Measurements from ENCODE around the gene MRPS22. TPM values are rescaled to one million over a fixed set of nuclear protein-coding genes. Genes with fewer than 3 reads are reported as not detected.

MRPS22 gene
- total and polyA plus RNA-seq, 2 of the 13 experiments (the other 11 are each of a cell fraction or from before 2014, with no cell fraction given), result 52.7 to 113 TPM

- no peak for TF ChIP-seq ZNF318 (CRISPR knock-in tag; IDR thresholded peaks at IDR 0.05)
- no peak for TF ChIP-seq RFXANK (CRISPR knock-in tag; IDR thresholded peaks at IDR 0.05)
- no peak for TF ChIP-seq PITX1 (CRISPR knock-in tag; IDR thresholded peaks at IDR 0.05)
- 0 out of 2 replicates have a peak, but pooled peaks have one; percentile 17 for TF ChIP-seq PPARG (CRISPR knock-in tag; conservative IDR thresholded peaks at IDR 0.05)
- peak; percentile 8; the same call in 1 of the 2 replicates for TF ChIP-seq BCL6 (CRISPR knock-in tag; IDR thresholded peaks at IDR 0.05)
- TF ChIP-seq, protein P1, sequence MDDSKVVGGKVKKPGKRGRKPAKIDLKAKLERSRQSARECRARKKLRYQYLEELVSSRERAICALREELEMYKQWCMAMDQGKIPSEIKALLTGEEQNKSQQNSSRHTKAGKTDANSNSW (CRISPR knock-in tag; IDR thresholded peaks at IDR 0.05; ENCODE audit: borderline replicate concordance), result no peak
- peak; percentile 79 for TF ChIP-seq XRCC5 (optimal IDR thresholded peaks at IDR 0.05; ENCODE audit: low read length)
- TF ChIP-seq ZNF33A (CRISPR knock-in tag; IDR thresholded peaks at IDR 0.05; ENCODE audit: borderline replicate concordance), result no peak
- TF ChIP-seq RFX5 (IDR thresholded peaks at IDR 0.05; ENCODE audit: low read depth, low read length), result no peak
- TF ChIP-seq ZSCAN12 (CRISPR knock-in tag; IDR thresholded peaks at IDR 0.05), result no peak
- no peak; the same call in 1 of the 2 replicates for TF ChIP-seq ZNF281 (CRISPR knock-in tag; IDR thresholded peaks at IDR 0.05; ENCODE audit: borderline replicate concordance)
- no peak for TF ChIP-seq PAF1 (CRISPR knock-in tag; IDR thresholded peaks at IDR 0.05)
- TF ChIP-seq ZNF232 (CRISPR knock-in tag; IDR thresholded peaks at IDR 0.05; ENCODE audit: borderline replicate concordance), result no peak
- TF ChIP-seq SIN3B (IDR thresholded peaks at IDR 0.05; ENCODE audit: low read length), result peak; percentile 82; the same call in 1 of the 2 replicates
- no peak for TF ChIP-seq ZNF841 (CRISPR knock-in tag; IDR thresholded peaks at IDR 0.05; ENCODE audit: borderline replicate concordance)
- TF ChIP-seq, protein P2, sequence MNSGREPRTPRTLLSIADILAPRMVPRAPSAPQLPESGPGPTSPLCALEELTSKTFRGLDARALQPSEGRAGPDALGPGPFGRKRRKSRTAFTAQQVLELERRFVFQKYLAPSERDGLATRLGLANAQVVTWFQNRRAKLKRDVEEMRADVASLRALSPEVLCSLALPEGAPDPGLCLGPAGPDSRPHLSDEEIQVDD (CRISPR knock-in tag; IDR thresholded peaks at IDR 0.05; ENCODE audit: borderline replicate concordance), result no peak
- peak; percentile 55 for TF ChIP-seq TEAD3 (CRISPR knock-in tag; optimal IDR thresholded peaks at IDR 0.05; ENCODE audit: borderline replicate concordance)
- no peak for TF ChIP-seq ZNF138 (CRISPR knock-in tag; IDR thresholded peaks at IDR 0.05; ENCODE audit: low read depth)
Measured at GRCh38 chr3:139343895-139344856, at the start of gene MRPS22 (continued).

Measured in HepG2 (cell line).